WTC11 (cell line): Measurements from ENCODE around the gene CELF4. TPM values are rescaled to one million over a fixed set of nuclear protein-coding genes. Genes with fewer than 3 reads are reported as not detected.

Source experiments
- ATAC-seq: fragments of 200-7000 bp; cut with Tn5 transposase; 2 replicates; pipeline ENCODE4 v1.10.0; 2021; ENCODE audit warnings: mild to moderate bottlenecking, moderate library complexity
- CTCF ChIA-PET: fragments of 300-600 bp; sonication (Branson Sonifier 250); formaldehyde crosslinking; loops from one replicate; lab custom pipeline; 2021; ENCODE audit warnings: antibody characterized with exemption; lab: Charles Lee
- POLR2A ChIA-PET: fragments of 350-600 bp; sonication (Branson Sonifier 250); formaldehyde crosslinking; loops from one replicate; lab custom pipeline; 2021; ENCODE audit warnings: antibody characterized with exemption; lab: Charles Lee
- DNase-seq: peaks from one replicate; pipeline ENCODE4 v3.0.0; 2021; ENCODE audit warnings: low spot score
- H3K27ac Mint-ChIP-seq: 2 replicates; pipeline ENCODE4 v1.8.0; 2021; ENCODE audit warnings: mixed read lengths
- H3K27me3 Mint-ChIP-seq: 2 replicates; pipeline ENCODE4 v1.8.0; 2021; ENCODE audit warnings: low read depth, mild to moderate bottlenecking, moderate library complexity, mixed read lengths
- H3K36me3 Mint-ChIP-seq: 2 replicates; pipeline ENCODE4 v1.8.0; 2021; ENCODE audit warnings: mixed read lengths
- H3K4me1 Mint-ChIP-seq: 2 replicates; pipeline ENCODE4 v1.8.0; 2022; ENCODE audit warnings: mixed read lengths
- H3K4me3 Mint-ChIP-seq: 2 replicates; pipeline ENCODE4 v1.8.0; 2021; ENCODE audit warnings: mild to moderate bottlenecking, moderate library complexity, mixed read lengths
- H3K9me3 Mint-ChIP-seq: 2 replicates; pipeline ENCODE4 v1.8.0; 2021; ENCODE audit warnings: mixed read lengths
- AFF4 ChIP-seq: sonication (generic); formaldehyde crosslinking; IDR thresholded peaks from 2 replicates; pipeline ENCODE4 v1.8.1; 2023; ENCODE audit warnings: mild to moderate bottlenecking, missing genetic modification reagents, borderline replicate concordance
- CREB1 ChIP-seq: sonication (generic); formaldehyde crosslinking; IDR thresholded peaks from 2 replicates; pipeline ENCODE4 v1.8.0; 2023; ENCODE audit warnings: mild to moderate bottlenecking, missing genetic modification reagents
- E2F1 ChIP-seq: sonication (generic); formaldehyde crosslinking; IDR thresholded peaks from 2 replicates; pipeline ENCODE4 v1.8.0; 2022; ENCODE audit warnings: mild to moderate bottlenecking, missing genetic modification reagents
- EMX1 ChIP-seq: fragments of 250-450 bp; sonication (Bioruptor Pico); IDR thresholded peaks from 2 replicates; pipeline ENCODE4 v1.8.0; 2021; ENCODE audit warnings: mild to moderate bottlenecking
- ERG ChIP-seq: fragments of 250-450 bp; sonication (Bioruptor Pico); IDR thresholded peaks from 2 replicates; pipeline ENCODE4 v1.8.0; 2021; ENCODE audit warnings: mild to moderate bottlenecking
- GTF2I ChIP-seq: fragments of 250-450 bp; sonication (Bioruptor Pico); conservative IDR thresholded peaks from 2 replicates; pipeline ENCODE4 v1.4.0; 2021; ENCODE audit warnings: mild to moderate bottlenecking
- HMGA2 ChIP-seq: fragments of 250-450 bp; sonication (Bioruptor Pico); IDR thresholded peaks from 2 replicates; pipeline ENCODE4 v1.4.0; 2021; ENCODE audit warnings: mild to moderate bottlenecking, moderate library complexity
- IRF1 ChIP-seq: sonication (generic); formaldehyde crosslinking; IDR thresholded peaks from 2 replicates; pipeline ENCODE4 v1.8.0; 2023; ENCODE audit warnings: missing genetic modification reagents
- MAX ChIP-seq: sonication (generic); formaldehyde crosslinking; IDR thresholded peaks from 2 replicates; pipeline ENCODE4 v1.8.0; 2022; ENCODE audit warnings: mild to moderate bottlenecking, missing genetic modification reagents
- MLX ChIP-seq: sonication (generic); formaldehyde crosslinking; IDR thresholded peaks from 2 replicates; pipeline ENCODE4 v1.8.1; 2023; ENCODE audit warnings: mild to moderate bottlenecking, missing genetic modification reagents, moderate library complexity
- NR2C2 ChIP-seq: sonication (generic); formaldehyde crosslinking; IDR thresholded peaks from 2 replicates; pipeline ENCODE4 v1.8.0; 2022; ENCODE audit warnings: mild to moderate bottlenecking, missing genetic modification reagents
- PRRX2 ChIP-seq: fragments of 250-450 bp; sonication (Bioruptor Pico); IDR thresholded peaks from 2 replicates; pipeline ENCODE4 v1.8.0; 2021; ENCODE audit warnings: mild to moderate bottlenecking
- TCF7 ChIP-seq: sonication (generic); formaldehyde crosslinking; IDR thresholded peaks from 2 replicates; pipeline ENCODE4 v1.8.0; 2022; ENCODE audit warnings: mild to moderate bottlenecking, low read depth, missing genetic modification reagents, moderate library complexity
- ZBTB43 ChIP-seq: sonication (generic); formaldehyde crosslinking; IDR thresholded peaks from 2 replicates; pipeline ENCODE4 v1.8.1; 2023; ENCODE audit warnings: mild to moderate bottlenecking, missing genetic modification reagents
- ZMAT4 ChIP-seq: fragments of 250-450 bp; sonication (Bioruptor Pico); IDR thresholded peaks from 2 replicates; pipeline ENCODE4 v1.9.0; 2021; ENCODE audit warnings: mild to moderate bottlenecking
- ZNF138 ChIP-seq: sonication (generic); formaldehyde crosslinking; conservative IDR thresholded peaks from 2 replicates; pipeline ENCODE4 v1.8.1; 2022; ENCODE audit warnings: mild to moderate bottlenecking, moderate library complexity, missing genetic modification reagents
- ZNF425 ChIP-seq: fragments of 250-450 bp; sonication (Bioruptor Pico); conservative IDR thresholded peaks from 2 replicates; pipeline ENCODE4 v1.9.0; 2021; ENCODE audit warnings: mild to moderate bottlenecking
- ZNF512 ChIP-seq: sonication (generic); formaldehyde crosslinking; IDR thresholded peaks from 2 replicates; pipeline ENCODE4 v1.8.1; 2022; ENCODE audit warnings: missing genetic modification reagents, borderline replicate concordance
- total RNA-seq: library from RNA; stranded (reverse); gene quantifications from 3 replicates; pipeline ENCODE4 v1.2.3, GENCODE V29; 2021

The CELF4 gene
- total RNA-seq, 1 experiment from 2014 or later: 2.9 TPM

- TF ChIP-seq ERG: no peak
- TF ChIP-seq ZMAT4 (CRISPR knock-in tag): no peak
- TF ChIP-seq ZNF138 (CRISPR knock-in tag): no peak
- no peak for TF ChIP-seq HMGA2 (CRISPR knock-in tag)
- TF ChIP-seq ZBTB43 (CRISPR knock-in tag): no peak
- no peak for TF ChIP-seq GTF2I (CRISPR knock-in tag)
- TF ChIP-seq NR2C2 (CRISPR knock-in tag): no peak
- no peak for TF ChIP-seq MAX (CRISPR knock-in tag)
Observed at GRCh38 chr18:37516361-37516853, 49.2 kb downstream of the CELF4 start (continued).

- Mint-ChIP-seq H3K36me3 (no peaks in the 10 kb centered on the region), H3K4me3 (no peak overlapping the region), H3K27me3 (peaks cover 48% of the 10 kb centered on the region), H3K27ac (no peak overlapping the region), H3K4me1 (peaks cover 9% of the 10 kb centered on the region; the same call in 1 of the 2 replicates), H3K9me3 (peaks cover 19% of the 10 kb centered on the region)
- CTCF ChIA-PET: interaction anchor here (1.9 kb wide), 1 partner anchor 23 kb away, joined by 6 read pairs; no protein-coding TSS in a partner anchor
- ATAC-seq (no peak), DNase-seq (no peak)
- TF ChIP-seq IRF1 (CRISPR knock-in tag) (no peak), TCF7 (CRISPR knock-in tag) (no peak), MLX (CRISPR knock-in tag) (no peak), ZNF425 (CRISPR knock-in tag) (no peak), CREB1 (no peak)
- POLR2A ChIA-PET: no interaction called here
Observed at GRCh38 chr18:37514953-37515352, 50.6 kb downstream of the CELF4 start.

- H3K4me3 Mint-ChIP-seq: no peak overlapping the region
- no peak for ATAC-seq
- 0 out of 2 replicates have a peak, but pooled peaks cover 2% of the 10 kb centered on the region for H3K4me1 Mint-ChIP-seq
- 0 out of 2 replicates have a peak, but pooled peaks cover 3% of the 10 kb centered on the region for H3K36me3 Mint-ChIP-seq
- H3K27me3 Mint-ChIP-seq: peaks cover 59% of the 10 kb centered on the region
- CTCF ChIA-PET: no interaction called here
- DNase-seq: no peak
- peaks cover 28% of the 10 kb centered on the region for H3K9me3 Mint-ChIP-seq
- 0 out of 2 replicates have a peak, but pooled peaks have one; percentile 17 for TF ChIP-seq ZNF512 (CRISPR knock-in tag)
- TF ChIP-seq E2F1: no peak
- no peak for TF ChIP-seq PRRX2 (CRISPR knock-in tag)
- no peak for TF ChIP-seq AFF4 (CRISPR knock-in tag)
- no peak for TF ChIP-seq EMX1
- POLR2A ChIA-PET: no interaction called here
- no peak overlapping the region for H3K27ac Mint-ChIP-seq
Observed at GRCh38 chr18:37512400-37512799, 53.2 kb downstream of the CELF4 start.
